ENCODE results near the gene KLF11. TPM values are rescaled to one million over a fixed set of nuclear protein-coding genes. Genes with fewer than 3 reads are reported as not detected.

The KLF11 gene
- total RNA-seq, 1 donor = 17.2 TPM

DNA sequence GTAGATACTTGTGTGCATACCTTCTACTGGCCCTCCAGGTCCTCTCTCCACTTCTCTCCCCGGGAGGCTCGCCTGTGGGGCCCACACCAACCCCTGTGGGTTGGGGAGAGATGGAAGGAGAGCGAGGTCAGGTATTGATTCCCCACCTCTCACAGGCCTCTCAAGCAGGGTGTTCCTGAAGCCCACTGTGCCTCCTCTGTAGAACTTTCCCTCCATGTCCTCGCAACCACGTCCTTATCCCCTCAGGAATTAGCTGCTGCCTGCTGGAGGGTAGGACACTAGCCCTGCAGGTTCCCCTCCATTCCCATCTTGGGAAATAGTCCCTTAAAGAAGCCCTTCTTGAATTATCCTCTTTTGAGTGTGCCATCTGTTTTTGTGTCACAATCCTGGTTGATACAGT, 38.9 kb upstream of the KLF11 start:
- TF ChIP-seq, protein P1, sequence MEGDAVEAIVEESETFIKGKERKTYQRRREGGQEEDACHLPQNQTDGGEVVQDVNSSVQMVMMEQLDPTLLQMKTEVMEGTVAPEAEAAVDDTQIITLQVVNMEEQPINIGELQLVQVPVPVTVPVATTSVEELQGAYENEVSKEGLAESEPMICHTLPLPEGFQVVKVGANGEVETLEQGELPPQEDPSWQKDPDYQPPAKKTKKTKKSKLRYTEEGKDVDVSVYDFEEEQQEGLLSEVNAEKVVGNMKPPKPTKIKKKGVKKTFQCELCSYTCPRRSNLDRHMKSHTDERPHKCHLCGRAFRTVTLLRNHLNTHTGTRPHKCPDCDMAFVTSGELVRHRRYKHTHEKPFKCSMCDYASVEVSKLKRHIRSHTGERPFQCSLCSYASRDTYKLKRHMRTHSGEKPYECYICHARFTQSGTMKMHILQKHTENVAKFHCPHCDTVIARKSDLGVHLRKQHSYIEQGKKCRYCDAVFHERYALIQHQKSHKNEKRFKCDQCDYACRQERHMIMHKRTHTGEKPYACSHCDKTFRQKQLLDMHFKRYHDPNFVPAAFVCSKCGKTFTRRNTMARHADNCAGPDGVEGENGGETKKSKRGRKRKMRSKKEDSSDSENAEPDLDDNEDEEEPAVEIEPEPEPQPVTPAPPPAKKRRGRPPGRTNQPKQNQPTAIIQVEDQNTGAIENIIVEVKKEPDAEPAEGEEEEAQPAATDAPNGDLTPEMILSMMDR (IDR thresholded peaks at IDR 0.05; ENCODE audit: insufficient read depth, low read length) = no peak
- H3K4me3 ChIP-seq (ENCODE audit: low read depth, low read length) = no peak overlapping the region
- DNase-seq (ENCODE audit: low read depth) = no peak

DNA sequence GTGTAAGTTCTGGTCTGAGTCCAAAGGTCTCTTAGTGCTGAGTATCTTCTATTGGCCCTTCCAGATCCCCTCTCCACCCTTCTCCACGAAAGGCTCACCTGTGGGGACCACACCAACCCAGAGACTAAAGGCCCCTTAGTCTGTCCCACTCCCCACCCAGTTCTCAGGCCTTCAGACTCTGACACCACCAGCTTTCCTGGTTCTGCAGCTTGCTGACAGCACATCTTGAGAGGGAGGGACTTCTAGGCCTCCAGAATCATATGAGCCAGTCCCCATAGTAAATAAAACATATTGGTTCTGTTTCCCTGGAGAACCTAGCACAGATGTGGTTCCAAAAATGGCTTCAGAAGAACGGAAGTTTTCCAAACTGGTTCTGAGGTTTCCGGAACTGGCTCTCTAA, 38.5 kb upstream of the KLF11 start:
- no peak for DNase-seq (ENCODE audit: low read depth)
- no peak overlapping the region for H3K4me3 ChIP-seq (ENCODE audit: low read depth, low read length)

DNA sequence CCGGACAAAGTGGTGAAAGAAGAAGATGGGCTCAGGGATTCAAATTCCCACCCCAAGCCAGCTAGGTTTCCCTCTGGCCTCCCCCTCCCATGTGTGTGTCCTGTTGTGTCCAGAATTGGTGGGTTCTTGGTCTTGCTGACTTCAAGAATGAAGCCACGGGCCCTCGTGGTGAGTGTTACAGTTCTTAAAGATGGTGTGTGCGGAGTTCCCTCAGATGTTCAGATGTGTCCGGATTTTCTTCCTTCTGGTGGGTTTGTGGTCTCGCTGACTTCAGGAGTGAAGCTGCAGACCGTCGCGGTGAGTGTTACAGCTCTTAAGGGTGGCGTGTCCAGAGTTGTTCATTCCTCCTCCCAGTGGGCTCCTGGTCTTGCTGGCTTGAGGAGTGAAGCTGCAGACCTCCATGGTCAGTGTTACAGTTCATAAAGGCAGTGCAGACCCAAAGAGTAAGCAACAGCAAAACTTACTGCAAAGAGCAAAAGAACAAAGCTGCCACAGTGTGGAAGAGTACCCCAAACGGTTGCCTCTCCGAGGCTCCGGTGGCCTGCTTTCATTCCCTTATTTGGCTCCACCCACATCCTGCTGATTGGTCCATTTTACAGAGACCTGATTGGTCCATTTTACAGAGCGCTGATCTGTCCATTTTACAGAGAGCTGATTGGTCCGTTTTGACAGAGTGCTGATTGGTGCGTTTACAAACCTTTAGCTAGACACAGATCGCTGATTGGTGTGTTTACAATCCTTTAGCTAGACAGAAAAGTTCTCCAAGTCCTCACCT, 37.7 kb upstream of the KLF11 start:
- no peak for DNase-seq (ENCODE audit: low read depth)
- H3K4me3 ChIP-seq (ENCODE audit: low read depth, low read length) = no peak overlapping the region
- TF ChIP-seq, protein P1 (IDR thresholded peaks at IDR 0.05; ENCODE audit: insufficient read depth, low read length) = no peak

More for the DNA sequence above, 38.5 kb upstream of the KLF11 start:
- TF ChIP-seq, protein P1 (IDR thresholded peaks at IDR 0.05; ENCODE audit: insufficient read depth, low read length) = no peak

DNA sequence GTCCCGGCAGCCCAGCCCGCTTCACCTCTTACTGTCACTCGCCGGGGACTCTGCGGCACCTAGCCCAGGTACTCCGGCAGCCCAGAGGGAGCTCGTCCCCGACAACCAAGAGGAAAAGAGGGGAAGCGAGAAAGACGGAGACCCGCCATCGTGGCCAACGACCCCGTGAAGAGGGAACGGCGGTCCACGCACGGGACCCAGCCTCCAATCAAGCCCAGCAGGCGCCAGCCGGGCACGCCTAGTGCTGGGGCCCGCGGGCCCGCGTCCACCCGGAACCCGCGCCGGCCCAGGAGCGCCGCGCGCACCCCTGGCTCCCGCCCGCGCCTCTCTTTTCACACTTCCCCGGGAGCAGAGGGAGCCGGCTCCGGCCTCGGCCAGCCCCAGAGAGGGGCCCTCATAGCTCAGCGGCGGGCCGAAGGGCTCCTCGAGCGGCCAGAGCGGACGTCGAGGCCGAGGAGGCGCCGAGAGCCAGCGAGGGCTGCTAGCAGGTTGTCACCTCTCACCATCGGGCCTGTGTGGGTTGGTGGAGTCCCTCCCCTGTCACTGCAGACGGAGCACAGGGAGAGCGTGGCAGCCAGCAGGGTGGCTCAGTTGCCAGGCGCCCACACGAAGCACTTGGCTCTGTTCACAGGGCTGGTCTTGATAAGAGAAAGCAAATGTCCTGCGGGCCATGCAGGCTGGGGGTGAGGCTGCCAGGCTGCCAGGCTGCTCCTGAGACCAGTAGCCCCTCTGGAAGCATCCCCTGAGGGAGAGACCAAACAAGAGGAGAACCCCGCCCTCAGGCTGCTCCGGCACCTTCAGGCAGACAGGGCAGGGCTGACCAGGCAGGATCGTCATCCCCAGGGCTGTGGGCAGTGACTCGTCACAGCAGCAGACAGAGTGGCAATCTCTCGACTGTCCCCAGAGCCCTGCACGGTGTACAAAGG, 36.9 kb upstream of the KLF11 start:
- H3K4me3 ChIP-seq (ENCODE audit: low read depth, low read length) = no peak overlapping the region
- TF ChIP-seq, protein P1 (IDR thresholded peaks at IDR 0.05; ENCODE audit: insufficient read depth, low read length) = no peak
- DNase-seq (ENCODE audit: low read depth) = no peak

DNA sequence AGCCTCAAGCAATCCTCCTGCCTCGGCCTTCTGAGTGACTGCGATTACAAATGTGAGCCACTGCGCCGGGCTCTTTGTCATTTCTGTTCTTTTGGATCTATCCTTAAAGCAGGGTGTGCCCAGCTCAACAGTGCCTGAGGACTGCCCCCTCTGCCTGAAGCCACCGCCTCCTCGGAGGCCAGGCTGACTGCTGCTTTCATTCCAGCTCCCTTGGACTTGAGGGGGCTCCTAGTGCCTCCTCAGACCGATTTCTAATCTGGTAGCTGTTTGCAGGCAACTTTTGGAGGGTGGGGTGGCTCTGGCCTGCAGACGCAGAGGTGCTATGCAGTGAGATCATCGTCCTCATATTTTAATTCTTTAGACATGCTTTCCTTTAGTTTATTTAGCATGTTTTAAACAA, 35.9 kb upstream of the KLF11 start:
- no peak overlapping the region for H3K4me3 ChIP-seq (ENCODE audit: low read depth, low read length)
- peak; percentile 42 for DNase-seq (ENCODE audit: low read depth)
- TF ChIP-seq, protein P1 (IDR thresholded peaks at IDR 0.05; ENCODE audit: insufficient read depth, low read length) = no peak

DNA sequence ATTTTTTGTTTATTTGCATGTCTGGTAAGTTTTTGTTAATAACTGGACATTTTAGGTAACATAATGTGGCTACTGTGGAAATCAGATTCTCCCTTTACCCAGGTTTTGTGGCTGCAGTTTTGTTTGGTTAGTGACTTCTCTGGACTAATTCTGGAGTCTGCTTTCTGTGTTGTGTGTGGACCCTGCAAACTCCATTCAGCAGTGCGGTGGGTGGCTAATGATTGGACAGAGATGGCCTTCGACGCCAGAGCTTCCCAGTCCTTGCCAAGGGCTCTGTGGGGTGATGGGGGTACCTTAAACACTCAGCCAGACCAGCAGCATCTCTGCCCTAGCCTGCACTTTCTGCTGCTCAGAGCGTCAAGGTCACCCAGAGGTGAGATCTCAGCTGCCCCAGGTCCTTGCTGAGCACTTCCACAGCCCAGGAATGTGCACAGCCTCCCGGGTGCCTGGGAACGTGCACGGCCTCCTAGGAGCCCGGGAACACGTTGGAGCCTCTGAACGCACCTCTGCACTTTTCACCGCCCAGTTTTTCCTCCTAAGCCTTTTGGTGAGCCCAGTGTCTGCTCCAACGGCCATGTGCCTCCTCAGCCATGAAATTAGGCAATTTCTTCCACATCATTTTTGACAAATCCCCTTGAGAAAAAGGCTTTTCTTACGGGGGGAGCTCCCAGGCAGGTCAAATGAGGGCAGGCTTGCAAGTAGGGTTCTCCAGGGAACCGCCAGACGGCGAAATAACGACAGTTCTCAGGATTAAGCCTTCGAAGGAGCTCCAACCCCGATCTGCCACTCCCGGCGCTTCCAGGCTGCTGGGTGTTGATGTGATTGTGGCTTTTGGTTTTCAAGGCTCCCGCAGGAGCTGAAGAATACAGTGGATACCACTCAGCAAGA, 35.2 kb upstream of the KLF11 start:
- TF ChIP-seq, protein P1 (IDR thresholded peaks at IDR 0.05; ENCODE audit: insufficient read depth, low read length) = no peak
- DNase-seq (ENCODE audit: low read depth) = no peak
- H3K4me3 ChIP-seq (ENCODE audit: low read depth, low read length) = no peak overlapping the region

Data from fibroblast of the aortic adventitia (primary cell).